ENCODE results near the gene TRIM54.

Gene TRIM54

GRCh38 chr2:27356382-27357181, 74.4 kb downstream of the TRIM54 start, which contains the start of gene GTF3C2:
Gene GTF3C2 (minus strand): TSS chr2:27356764. CDS start chr2:27343554, 13,210 bp downstream.
- DNase-seq (ENCODE audit: low read depth in 2 of 2) = peak; percentile 82 to 90

Data from stimulated activated CD4-positive, alpha-beta T cell treated with anti-CD3 and anti-CD28 coated beads, Interleukin-12 subunit alpha, Interleukin-12 subunit beta, amount 100 ng/mL, for 24 hours (primary cell).